Neuronal stem cell (in vitro differentiated cells): ENCODE results near the gene OLFML2B.

ENCODE experiments used
- DNase-seq: peaks from one replicate; pipeline ENCODE4 v3.0.0-alpha.2; 2013; ENCODE audit warnings: low spot score
- H2AFZ ChIP-seq: one replicate; pipeline ENCODE4 v1.6.1; 2013; ENCODE audit warnings: mild to moderate bottlenecking, low read length, inconsistent platforms
- H2AK5ac ChIP-seq: 2 replicates; pipeline ENCODE4 v1.6.1; 2013; ENCODE audit warnings: low read depth, mild to moderate bottlenecking, inconsistent platforms, low read length, moderate library complexity, mixed read lengths
- H2BK120ac ChIP-seq: 2 replicates; pipeline ENCODE4 v1.6.1; 2013; ENCODE audit warnings: low read depth, mild to moderate bottlenecking, inconsistent platforms, low read length, moderate library complexity, mixed read lengths
- H2BK12ac ChIP-seq: one replicate; pipeline ENCODE4 v1.6.1; 2013; ENCODE audit warnings: low read length, inconsistent platforms
- H2BK15ac ChIP-seq: 2 replicates; pipeline ENCODE4 v1.6.1; 2013; ENCODE audit warnings: mild to moderate bottlenecking, low read length, inconsistent platforms, mixed read lengths
- H2BK5ac ChIP-seq: one replicate; pipeline ENCODE4 v1.6.1; 2013; ENCODE audit warnings: inconsistent platforms, mild to moderate bottlenecking, low read length, moderate library complexity
- H3K14ac ChIP-seq: one replicate; pipeline ENCODE4 v1.6.1; 2013; ENCODE audit warnings: low read length, inconsistent platforms
- H3K18ac ChIP-seq: 2 replicates; pipeline ENCODE4 v1.6.1; 2013; ENCODE audit warnings: low read length, inconsistent platforms
- H3K23ac ChIP-seq: 2 replicates; pipeline ENCODE4 v1.6.1; 2013; ENCODE audit warnings: low read depth, mild to moderate bottlenecking, mixed read lengths, low read length, inconsistent platforms; ENCODE audit not compliant: poor library complexity
- H3K27ac ChIP-seq: replicated peaks from 3 replicates; pipeline ENCODE4 v1.5.1; 2013; ENCODE audit warnings: low read length, inconsistent platforms
- H3K27me3 ChIP-seq, 3 experiments: 2 replicates each; pipeline ENCODE4 v1.6.1; 2013; ENCODE audit warnings: low read length in 3 of 3, mild to moderate bottlenecking in 2 of 3, inconsistent platforms in 1 of 3, low read depth in 1 of 3, mixed read lengths in 1 of 3, moderate library complexity in 1 of 3; ENCODE audit not compliant: control insufficient read depth in 3 of 3, insufficient read depth in 3 of 3
- H3K36me3 ChIP-seq, 2 donors: replicated peaks in 1 of 2; 2 replicates each; pipeline ENCODE4 v1.6.1; 2013; ENCODE audit warnings: low read length in 2 of 2; ENCODE audit not compliant: control insufficient read depth in 2 of 2, insufficient read depth in 2 of 2
- H3K4ac ChIP-seq: 2 replicates; pipeline ENCODE4 v1.6.1; 2013; ENCODE audit warnings: inconsistent platforms, mild to moderate bottlenecking, low read length, moderate library complexity
- H3K4me1 ChIP-seq, 2 donors: 1 replicate in 1 of 2; 2 replicates in 1 of 2; pipeline ENCODE4 v1.6.1; 2013; ENCODE audit warnings: low read length in 2 of 2, low read depth in 1 of 2; ENCODE audit not compliant: control insufficient read depth in 2 of 2, insufficient read depth in 1 of 2
- H3K4me2 ChIP-seq: one replicate; pipeline ENCODE4 v1.6.1; 2013; ENCODE audit warnings: mild to moderate bottlenecking, low read length, inconsistent platforms; ENCODE audit not compliant: insufficient read depth, poor library complexity, severe bottlenecking
- H3K4me3 ChIP-seq, 2 donors: 2 replicates each; pipeline ENCODE4 v1.5.1; 2013; ENCODE audit warnings: low read length in 2 of 2, mild to moderate bottlenecking in 2 of 2, inconsistent platforms in 1 of 2, moderate library complexity in 1 of 2
- H3K79me1 ChIP-seq: one replicate; pipeline ENCODE4 v1.6.1; 2013; ENCODE audit warnings: low read depth, mild to moderate bottlenecking, inconsistent platforms, low read length, moderate library complexity
- H3K9ac ChIP-seq: one replicate; pipeline ENCODE4 v1.6.1; 2013; ENCODE audit warnings: mild to moderate bottlenecking, low read depth, low read length, inconsistent platforms; ENCODE audit not compliant: poor library complexity
- H3K9me3 ChIP-seq, 2 donors: replicated peaks in 1 of 2; 2 replicates each; pipeline versions ENCODE3 to v1.6.1; 2013; ENCODE audit warnings: low read length in 2 of 2, mild to moderate bottlenecking in 2 of 2, inconsistent platforms in 1 of 2, low read depth in 1 of 2, mixed read lengths in 1 of 2, moderate library complexity in 1 of 2; ENCODE audit not compliant: control insufficient read depth in 2 of 2, insufficient read depth in 1 of 2
- H4K8ac ChIP-seq: one replicate; pipeline ENCODE4 v1.6.1; 2013; ENCODE audit warnings: low read depth, mild to moderate bottlenecking, inconsistent platforms, low read length, moderate library complexity
- H4K91ac ChIP-seq: one replicate; pipeline ENCODE4 v1.6.1; 2013; ENCODE audit warnings: low read length, low read depth, mild to moderate bottlenecking, inconsistent platforms; ENCODE audit not compliant: poor library complexity
- WGBS, 2 donors: extraction: QIAGEN DNeasy Blood & Tissue Kit; methylation state at CpG; one replicate each; pipeline ENCODE4 v1.1.7; 2013; ENCODE audit warnings: missing lambda C conversion rate in 2 of 2, mixed read lengths in 1 of 2; ENCODE audit not compliant: insufficient read length in 2 of 2, insufficient replicate concordance in 1 of 2; ENCODE audit errors: extremely low coverage in 2 of 2; 5-methylcytosine and 5-hydroxymethylcytosine counted together

Gene OLFML2B

DNA sequence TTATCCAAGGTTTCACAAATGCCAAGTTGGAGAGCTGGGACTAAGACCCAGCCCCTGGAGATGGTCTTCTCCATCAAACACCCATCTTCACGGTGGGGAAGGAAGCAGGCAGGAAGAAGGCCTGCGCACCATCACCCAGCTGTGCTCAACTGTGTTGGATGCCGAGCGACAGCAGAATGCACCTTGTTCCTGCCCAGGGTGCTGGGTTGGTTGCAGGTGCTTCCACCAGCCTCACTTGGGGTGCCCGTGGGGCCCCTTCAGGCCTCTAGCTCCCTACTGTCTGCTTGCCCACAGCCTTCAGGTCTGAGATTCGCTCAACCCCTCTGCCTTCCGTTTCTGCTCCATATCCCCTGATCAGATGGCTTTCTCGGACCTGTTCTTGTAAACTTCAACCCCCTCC lies 42.5 kb downstream of the OLFML2B start:
- H4K91ac ChIP-seq: no peak overlapping the region
- H2AK5ac ChIP-seq: no peak overlapping the region
- no CpG with 5 or more reads among the region's 8 CpGs for WGBS, 2 donors
- H3K36me3 ChIP-seq: no peaks in the 10 kb centered on the region
- peaks cover 3% of the 10 kb centered on the region for H3K79me1 ChIP-seq
- no peaks in the 10 kb centered on the region for H3K27me3 ChIP-seq
- DNase-seq: no peak
- H2BK120ac ChIP-seq: no peak overlapping the region
- H3K4me2 ChIP-seq: no peak overlapping the region
- no peak overlapping the region for H3K4me3 ChIP-seq
- no peak overlapping the region for H2BK15ac ChIP-seq
- no peak overlapping the region for H3K4ac ChIP-seq
- peaks cover 0 to 3% of the 10 kb centered on the region in 2 donors for H3K9me3 ChIP-seq
- no peak overlapping the region for H3K14ac ChIP-seq
- no peak overlapping the region for H2BK12ac ChIP-seq
- no peak overlapping the region for H3K9ac ChIP-seq
- no peaks in the 10 kb centered on the region for H3K4me1 ChIP-seq
- H2BK5ac ChIP-seq: no peak overlapping the region
- H3K23ac ChIP-seq: no peak overlapping the region
- no peak overlapping the region for H3K27ac ChIP-seq
- no peak overlapping the region for H2AFZ ChIP-seq
- no peak overlapping the region for H4K8ac ChIP-seq
- no peak overlapping the region for H3K18ac ChIP-seq

DNA sequence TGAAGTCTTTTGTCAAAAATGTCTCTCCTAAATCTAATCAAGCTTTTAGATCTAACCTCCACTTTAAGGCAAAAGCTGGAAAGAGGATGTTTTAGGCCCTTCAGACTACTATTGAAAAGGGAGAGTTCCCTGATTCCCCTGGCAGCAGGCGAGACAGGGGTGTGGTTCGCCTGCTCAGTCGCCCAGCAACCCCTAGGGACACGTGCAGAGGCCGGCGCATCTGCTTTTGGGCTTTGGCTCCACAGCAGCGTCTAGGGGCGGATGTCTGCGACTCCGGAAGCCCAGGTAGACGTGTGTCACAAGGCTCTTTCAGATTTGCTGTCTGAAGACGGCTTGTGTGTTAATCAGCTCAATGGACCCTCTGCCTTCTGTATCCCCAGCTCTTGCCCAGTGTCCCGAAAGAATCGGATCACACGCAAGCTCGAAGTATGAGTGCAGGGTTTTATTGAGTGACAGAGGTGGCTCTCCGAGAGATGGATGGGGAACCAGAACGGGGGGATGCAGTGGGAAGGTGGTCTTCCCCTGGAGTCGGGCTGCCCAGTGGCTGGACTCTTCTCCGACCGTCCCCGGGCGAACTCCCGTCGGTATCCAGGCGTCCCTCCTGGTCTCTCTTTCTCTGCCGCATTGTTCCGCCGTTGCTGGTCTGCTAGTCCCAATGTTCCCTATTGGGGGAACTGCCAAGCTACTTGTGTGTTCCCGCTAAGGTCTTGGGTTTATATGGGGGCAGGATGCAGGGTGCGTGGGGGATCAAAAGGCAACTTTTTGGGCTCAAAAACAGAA lies 45.5 kb downstream of the OLFML2B start:
- H3K36me3 ChIP-seq: no peaks in the 10 kb centered on the region
- no peak overlapping the region for H3K4me2 ChIP-seq
- no peak overlapping the region for H3K14ac ChIP-seq
- no peaks in the 10 kb centered on the region for H3K27me3 ChIP-seq
- H3K27ac ChIP-seq: no peak overlapping the region
- H3K4me1 ChIP-seq: peaks cover 5 to 6% of the 10 kb centered on the region in 2 donors
- H3K4me3 ChIP-seq: no peak overlapping the region
- H3K4ac ChIP-seq: no peak overlapping the region
- no peak for DNase-seq
- no peak overlapping the region for H2BK5ac ChIP-seq
- H3K18ac ChIP-seq: no peak overlapping the region
- H3K9me3 ChIP-seq: peaks cover 0 to 3% of the 10 kb centered on the region in 2 donors
- no peak overlapping the region for H2BK15ac ChIP-seq
- no peak overlapping the region for H3K9ac ChIP-seq
- no peaks in the 10 kb centered on the region for H3K79me1 ChIP-seq
- no peak overlapping the region for H2BK12ac ChIP-seq
- H3K23ac ChIP-seq: no peak overlapping the region
- no CpG with 5 or more reads among the region's 31 CpGs for WGBS, 2 donors
- H4K91ac ChIP-seq: no peak overlapping the region
- H4K8ac ChIP-seq: no peak overlapping the region
- H2BK120ac ChIP-seq: no peak overlapping the region
- no peak overlapping the region for H2AK5ac ChIP-seq
- no peak overlapping the region for H2AFZ ChIP-seq

DNA sequence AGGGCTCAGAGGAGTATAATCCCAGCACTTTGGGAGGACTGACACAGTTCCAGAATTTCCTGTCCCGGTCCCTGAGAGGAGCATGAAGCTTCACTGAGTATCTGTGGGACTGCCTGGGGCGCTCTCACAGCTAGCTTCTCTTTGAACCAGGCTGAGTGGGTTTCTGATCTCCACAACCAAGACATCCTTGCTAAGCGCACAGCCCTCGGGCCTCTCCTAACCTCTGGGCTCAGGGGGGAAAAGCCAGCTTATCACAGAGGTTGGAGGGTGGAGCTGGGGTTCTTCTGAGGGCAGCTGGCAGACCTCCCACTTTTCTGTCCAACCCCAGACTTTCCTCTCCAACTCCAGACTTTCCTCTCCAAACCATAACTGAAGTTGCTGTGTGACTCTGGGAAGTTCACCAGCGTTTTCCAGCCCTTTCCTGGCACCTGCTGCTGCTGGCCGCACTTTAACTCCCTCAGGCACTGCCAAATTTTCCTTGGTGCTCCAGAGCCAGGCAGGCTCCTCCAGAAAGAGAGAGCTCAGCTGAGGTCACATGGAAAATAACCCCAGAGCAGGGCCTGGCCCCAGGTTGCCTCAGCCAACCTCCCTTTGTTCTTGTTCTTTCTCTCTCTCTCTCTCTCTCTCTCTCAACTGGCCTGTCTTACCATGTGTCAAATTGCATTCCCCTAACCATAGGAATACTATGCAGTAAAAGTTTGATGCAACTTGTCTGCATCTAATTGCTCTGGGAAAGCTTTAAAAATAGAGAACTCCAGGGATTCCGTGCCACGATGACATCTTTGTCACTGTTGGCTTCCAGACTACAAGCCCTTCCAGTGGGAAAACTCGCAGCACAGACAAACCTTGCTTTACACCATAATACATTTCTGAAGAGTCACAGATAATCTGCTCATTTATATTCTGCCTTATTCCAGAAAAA lies 49.5 kb downstream of the OLFML2B start:
- no peak overlapping the region for H2AK5ac ChIP-seq
- WGBS, 2 donors: no CpG with 5 or more reads among the region's 9 CpGs
- H4K8ac ChIP-seq: no peak overlapping the region
- DNase-seq: no peak
- no peaks in the 10 kb centered on the region for H3K36me3 ChIP-seq
- H3K27me3 ChIP-seq: no peaks in the 10 kb centered on the region
- H3K4me2 ChIP-seq: no peak overlapping the region
- H2AFZ ChIP-seq: peak overlapping the region; percentile 30
- no peak overlapping the region for H3K4me3 ChIP-seq
- H2BK15ac ChIP-seq: no peak overlapping the region
- no peak overlapping the region for H3K9ac ChIP-seq
- H3K4me1 ChIP-seq: peaks cover 6 to 13% of the 10 kb centered on the region in 2 donors
- H2BK12ac ChIP-seq: no peak overlapping the region
- no peak overlapping the region for H4K91ac ChIP-seq
- H2BK120ac ChIP-seq: no peak overlapping the region
- no peak overlapping the region for H3K23ac ChIP-seq
- H3K9me3 ChIP-seq: peaks cover 0 to 3% of the 10 kb centered on the region in 2 donors
- H3K4ac ChIP-seq: no peak overlapping the region
- no peak overlapping the region for H3K27ac ChIP-seq
- no peaks in the 10 kb centered on the region for H3K79me1 ChIP-seq
- H3K14ac ChIP-seq: no peak overlapping the region
- H3K18ac ChIP-seq: no peak overlapping the region
- no peak overlapping the region for H2BK5ac ChIP-seq

DNA sequence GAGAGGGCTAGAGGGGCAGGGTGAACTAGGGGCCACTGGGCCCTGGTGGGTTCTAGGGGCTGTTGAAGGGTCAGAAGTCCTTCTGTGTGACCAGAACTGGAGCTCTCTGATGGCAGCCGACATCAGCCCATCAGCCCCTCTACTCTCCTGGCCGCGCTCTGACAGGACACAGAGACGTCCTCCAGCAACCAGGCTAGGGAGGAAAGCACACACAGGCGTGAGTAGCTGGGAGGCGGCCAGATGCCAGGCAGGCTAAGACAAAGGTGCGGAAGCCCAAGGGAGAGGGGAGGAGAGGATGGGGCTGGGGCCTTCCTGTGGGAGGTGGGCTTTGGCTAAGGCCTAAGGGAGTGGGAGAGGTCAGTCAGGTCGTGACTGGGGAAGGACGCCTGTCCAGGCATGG lies 50.8 kb downstream of the OLFML2B start:
- H3K4ac ChIP-seq: no peak overlapping the region
- no peak overlapping the region for H2BK120ac ChIP-seq
- H3K14ac ChIP-seq: no peak overlapping the region
- H3K27ac ChIP-seq: no peak overlapping the region
- no peak overlapping the region for H3K9ac ChIP-seq
- H3K9me3 ChIP-seq: no peaks in the 10 kb centered on the region
- no peak for DNase-seq
- no peaks in the 10 kb centered on the region for H3K36me3 ChIP-seq
- no peak overlapping the region for H2BK5ac ChIP-seq
- H3K79me1 ChIP-seq: no peaks in the 10 kb centered on the region
- peak overlapping the region; percentile 20 for H3K18ac ChIP-seq
- H3K23ac ChIP-seq: no peak overlapping the region
- no peak overlapping the region for H2AFZ ChIP-seq
- H2BK12ac ChIP-seq: no peak overlapping the region
- H3K4me3 ChIP-seq: no peak overlapping the region
- H2BK15ac ChIP-seq: peak overlapping the region; percentile 32
- no peak overlapping the region for H4K91ac ChIP-seq
- H3K4me2 ChIP-seq: no peak overlapping the region
- H2AK5ac ChIP-seq: no peak overlapping the region
- no peak overlapping the region for H4K8ac ChIP-seq
- H3K4me1 ChIP-seq: peaks cover 6 to 13% of the 10 kb centered on the region in 2 donors
- H3K27me3 ChIP-seq: no peaks in the 10 kb centered on the region
- no CpG with 5 or more reads among the region's 9 CpGs for WGBS, 2 donors
